DMS53 treated with DMSO at 0.1 percent for 48 hours (cell line): ENCODE results near the gene DAZL.
"Not testable (repeated sequence)": the region's sequence is repeated elsewhere in the genome, so short reads cannot be mapped to it uniquely, and the experiment has no call there.

ENCODE experiments used
- DNase-seq: peaks from one replicate; lab custom pipeline; 2025; ENCODE audit not compliant: unreplicated experiment; lab: John Stamatoyannopoulos, UW

Gene DAZL

GRCh38 chr3:16604887-16605602 is at the start of gene DAZL:
Gene DAZL, minus strand, starts transcription at chr3:16605423. Its CDS starts 218 bp downstream, at chr3:16605205.
- DNase-seq, result no peak

- no peak for DNase-seq
Observed at GRCh38 chr3:16654976-16655375, 49.8 kb upstream of the DAZL start.

DNA sequence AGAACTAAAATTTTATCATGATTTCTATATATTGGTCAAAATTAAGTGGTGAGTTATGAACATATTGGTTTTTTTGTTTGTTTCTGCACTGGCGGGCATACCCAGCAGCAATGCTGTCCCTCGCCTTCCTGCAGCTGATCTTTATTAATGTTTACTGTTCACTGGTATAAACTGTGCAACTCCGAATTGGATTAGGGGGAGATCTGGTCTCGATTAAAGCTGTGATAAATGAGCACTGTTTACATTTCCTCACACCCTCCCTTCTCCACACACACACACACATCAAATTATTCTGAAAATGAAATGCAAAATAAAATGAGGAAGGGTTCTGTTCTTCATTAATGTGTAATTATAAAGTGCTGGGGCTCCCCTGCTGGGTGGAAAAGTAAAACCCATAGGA is 48.5 kb upstream of the DAZL start:
- no peak for DNase-seq

DNA sequence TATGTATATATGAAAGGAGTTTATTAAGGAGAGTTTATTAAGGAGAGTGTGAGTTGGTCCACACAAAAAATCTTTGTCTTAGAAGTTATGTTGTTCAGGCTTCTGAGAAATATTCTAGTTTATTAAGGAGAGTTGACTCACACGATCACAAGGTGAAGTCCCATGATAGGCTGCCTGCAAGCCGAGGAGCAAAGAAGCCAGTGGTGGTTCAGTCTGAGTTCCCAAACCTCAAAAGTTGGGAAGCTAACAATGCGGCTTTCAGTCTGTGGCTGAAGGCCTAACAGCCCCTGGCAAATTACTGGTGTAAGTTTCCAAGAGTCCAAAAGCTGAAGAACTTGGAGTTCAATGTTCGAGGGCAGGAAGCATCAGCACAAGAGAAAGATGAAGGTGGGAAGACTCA is 42.4 kb upstream of the DAZL start:
- no peak for DNase-seq

DNA sequence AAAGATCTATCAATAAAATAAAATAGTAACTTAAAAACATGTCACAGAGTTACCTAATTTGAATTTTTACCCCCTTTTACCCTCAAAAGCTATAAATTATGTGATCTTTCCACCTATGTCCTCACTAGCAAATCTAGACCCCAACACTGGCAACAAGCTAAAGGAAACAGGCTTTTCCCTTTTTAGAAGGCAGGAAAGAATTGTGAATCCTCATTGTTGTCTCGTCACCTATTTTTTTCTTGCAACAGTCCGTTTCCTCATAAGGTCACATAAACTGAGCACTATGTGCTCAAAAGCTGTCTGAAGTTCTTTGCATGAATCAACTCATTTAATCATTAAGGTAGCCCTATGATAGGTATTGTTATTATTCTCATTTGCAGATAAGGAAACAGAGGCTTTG is 34.6 kb upstream of the DAZL start:
- DNase-seq, result no peak

DNA sequence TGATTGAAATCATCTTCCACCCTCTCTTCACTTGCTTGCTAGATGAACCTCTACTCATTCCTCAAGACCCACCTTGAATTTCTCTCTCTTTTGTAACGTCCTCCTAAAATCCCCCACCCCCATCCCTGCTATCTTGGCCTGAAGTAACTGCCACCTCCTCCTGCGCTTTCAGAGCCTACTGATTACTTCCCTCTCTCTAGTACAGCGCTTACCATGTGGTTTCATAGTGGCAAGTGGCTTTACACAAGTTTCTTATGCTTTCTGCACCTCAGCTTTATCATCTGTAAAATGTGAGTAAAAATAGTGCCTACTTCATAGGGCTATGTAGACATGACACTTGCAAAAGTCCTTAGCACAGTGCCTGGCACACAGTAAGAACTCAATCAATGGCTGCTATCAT is 28.7 kb upstream of the DAZL start:
- DNase-seq, result no peak

- no peak for DNase-seq
Observed at GRCh38 chr3:16632395-16632794, 27.2 kb upstream of the DAZL start.

DNA sequence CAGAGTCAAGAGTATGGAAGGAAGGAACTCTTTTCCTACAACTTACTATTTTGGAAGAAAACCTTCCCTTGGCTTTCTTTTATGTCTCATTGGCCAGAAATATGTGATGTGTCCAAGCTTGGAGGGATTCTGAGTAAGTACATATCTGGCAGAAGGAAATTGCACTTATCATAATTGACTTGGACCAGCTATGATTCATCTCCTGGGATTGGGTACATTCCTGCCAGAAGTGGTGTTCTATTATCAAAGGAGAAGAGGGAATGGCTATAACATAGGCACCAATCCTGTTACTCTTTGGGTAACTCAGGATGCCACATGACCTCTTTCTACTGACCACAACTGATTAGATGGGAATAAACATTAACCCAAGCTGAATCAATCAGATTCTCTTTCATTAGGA is 13.5 kb upstream of the DAZL start:
- no peak for DNase-seq

DNA sequence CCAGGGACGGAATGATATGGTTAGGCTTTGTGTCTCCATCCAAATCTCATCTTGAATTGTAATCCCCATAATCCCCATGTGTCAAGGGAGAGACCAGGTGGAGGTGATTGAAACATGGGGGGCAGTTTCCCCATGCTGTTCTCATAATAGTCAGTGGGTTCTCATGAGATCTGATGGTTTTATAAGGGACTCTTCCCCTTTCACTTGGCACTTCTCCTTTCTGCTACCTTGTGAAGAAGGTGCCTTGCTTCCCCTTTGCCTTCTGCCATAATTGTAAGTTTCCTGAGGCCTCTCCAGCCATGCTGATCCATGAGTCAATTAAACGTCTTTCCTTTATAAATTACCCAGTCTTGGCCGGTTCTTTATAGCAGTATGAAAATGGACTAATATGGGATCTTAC is 11.9 kb upstream of the DAZL start:
- DNase-seq, result not testable (repeated sequence)

GRCh38 chr3:16616083-16616482 is 10.9 kb upstream of the DAZL start:
- DNase-seq, result no peak

DNA sequence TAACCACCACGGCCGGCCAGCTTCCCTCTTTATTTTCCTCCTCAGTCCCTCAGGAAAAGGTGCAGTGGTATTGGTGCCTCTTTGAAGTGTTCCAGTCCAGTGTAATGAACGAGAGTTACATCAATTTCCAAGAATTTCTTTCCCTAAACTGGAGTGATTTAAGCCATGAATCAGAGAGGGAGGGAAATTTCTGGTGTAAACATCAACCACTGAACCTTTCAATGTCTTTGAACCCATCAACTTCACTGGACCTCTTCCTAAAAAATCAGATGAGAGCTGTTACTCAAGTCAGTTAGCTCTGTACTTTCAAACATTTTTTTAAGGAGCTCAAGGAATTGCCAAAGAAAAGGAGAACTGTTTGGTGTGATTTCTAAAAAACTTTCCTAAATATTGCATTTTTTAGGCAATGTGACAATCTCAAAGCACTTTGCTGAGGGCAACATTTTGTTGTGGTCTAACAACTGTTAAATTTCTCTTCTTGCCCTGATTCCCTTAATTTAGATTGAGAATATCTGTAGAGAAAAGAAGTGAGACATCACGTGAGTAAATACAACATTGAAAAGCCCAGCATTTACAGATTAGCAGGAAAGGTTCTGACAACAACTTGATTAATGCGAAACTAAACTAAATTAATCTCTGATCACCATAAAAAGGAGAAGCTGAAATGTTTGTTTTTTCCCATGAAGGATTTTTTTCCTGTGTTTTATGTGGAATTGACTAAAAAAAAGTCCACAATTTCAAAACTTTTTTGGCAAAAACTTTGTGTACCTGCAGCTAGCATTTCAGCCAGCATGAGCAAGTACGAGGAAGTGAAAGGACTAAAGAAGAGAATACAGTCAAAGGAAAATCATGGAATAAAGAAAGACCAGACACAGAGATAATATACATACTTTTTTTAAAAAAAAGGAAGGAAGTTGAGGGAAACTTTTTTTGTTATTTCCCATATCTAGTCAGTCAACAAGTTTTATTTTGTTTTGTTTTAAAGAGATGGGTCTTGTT is 9.1 kb upstream of the DAZL start:
- no peak for DNase-seq

DNA sequence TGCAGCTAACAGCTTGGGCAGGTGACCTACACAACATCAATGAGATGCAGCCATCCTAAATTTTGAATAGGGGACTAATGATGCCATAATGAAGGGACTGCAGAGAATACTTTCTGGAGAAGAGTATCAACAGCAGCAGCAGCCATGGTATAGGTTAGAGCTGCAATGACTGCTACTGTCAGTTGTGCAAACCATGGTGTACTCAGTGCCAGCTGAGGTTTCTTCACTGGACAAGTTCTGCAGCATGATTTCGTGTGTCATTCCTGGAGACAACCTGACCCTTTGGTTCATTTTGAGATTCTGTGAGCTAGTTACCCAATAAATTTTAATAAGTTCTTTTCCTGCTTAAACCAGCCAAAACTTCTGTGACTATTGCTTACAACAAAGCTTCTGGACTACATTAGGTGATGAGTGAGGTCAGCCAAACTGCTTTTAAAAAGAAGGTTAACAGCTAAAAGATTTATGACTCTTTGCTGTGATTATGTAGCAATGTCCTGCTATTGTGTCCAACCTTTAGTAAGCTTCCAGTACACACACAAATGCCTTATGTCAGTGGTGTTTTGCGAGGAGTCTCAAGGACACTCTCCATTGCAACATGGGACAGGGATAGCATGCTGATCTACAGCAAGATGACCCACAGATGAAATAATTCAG is 4.8 kb upstream of the DAZL start:
- DNase-seq, result no peak

GRCh38 chr3:16608816-16609215 is 3.6 kb upstream of the DAZL start:
- no peak for DNase-seq

DNA sequence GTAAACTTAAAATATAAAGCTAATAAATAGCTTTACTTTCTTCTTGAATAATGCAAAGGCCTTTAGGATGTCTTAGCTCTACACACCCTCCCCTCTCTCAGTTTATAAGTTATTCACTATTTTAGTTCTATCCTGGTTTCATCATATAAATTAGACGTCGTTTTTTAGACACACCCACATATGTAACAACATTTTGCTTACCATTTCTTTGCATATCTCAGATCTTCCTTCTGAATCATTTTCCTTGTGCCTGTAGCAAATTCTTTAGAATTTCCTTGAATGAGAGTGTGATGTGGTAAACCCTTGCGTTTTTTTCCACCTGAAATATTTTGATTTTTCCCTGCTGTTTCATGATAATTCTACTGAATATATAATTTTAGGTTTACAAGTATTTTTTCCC is 2.5 kb upstream of the DAZL start:
- DNase-seq, result no peak

DNA sequence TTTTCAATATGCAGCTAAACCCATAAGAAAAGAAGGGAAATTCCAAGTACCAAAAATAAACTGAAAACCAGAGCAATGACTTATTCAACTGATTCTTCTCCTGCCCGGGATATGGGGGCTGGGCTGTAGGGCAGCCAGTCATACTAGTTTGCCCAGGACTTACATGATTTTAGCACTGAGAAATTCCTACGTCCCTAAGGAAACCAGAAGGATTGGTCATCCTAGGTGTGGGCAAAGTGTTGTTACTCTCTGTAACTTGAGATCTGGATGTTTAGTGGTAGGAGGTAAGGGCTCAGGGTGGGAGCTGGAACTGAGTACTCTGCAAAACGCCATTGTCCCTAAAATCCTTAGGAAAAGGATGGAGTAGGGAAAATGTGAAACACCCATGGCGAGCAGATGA is 1.2 kb upstream of the DAZL start:
- no peak for DNase-seq

DNA sequence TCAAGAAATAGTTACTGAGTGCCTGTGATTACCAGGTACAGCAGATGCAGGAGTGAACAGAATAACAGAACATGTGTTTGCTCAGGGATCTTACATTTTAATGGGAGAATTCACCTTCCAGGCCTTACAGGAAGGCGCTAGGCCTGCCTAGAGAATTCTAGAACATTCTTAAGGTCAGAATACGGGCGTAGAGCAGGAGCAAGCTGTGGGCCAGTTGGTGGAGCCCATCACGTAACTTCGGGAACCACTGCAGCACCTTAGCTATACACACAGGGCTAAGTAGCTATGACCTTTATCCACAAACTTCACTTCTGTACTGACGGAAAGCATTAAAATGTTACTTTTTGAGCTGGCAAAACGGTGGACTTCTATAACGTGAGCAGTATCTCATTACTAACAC is 743 bp upstream of the DAZL start:
- DNase-seq, result no peak

- no peak for DNase-seq
Observed at GRCh38 chr3:16604433-16604832, 790 bp downstream of the DAZL start.

DNA sequence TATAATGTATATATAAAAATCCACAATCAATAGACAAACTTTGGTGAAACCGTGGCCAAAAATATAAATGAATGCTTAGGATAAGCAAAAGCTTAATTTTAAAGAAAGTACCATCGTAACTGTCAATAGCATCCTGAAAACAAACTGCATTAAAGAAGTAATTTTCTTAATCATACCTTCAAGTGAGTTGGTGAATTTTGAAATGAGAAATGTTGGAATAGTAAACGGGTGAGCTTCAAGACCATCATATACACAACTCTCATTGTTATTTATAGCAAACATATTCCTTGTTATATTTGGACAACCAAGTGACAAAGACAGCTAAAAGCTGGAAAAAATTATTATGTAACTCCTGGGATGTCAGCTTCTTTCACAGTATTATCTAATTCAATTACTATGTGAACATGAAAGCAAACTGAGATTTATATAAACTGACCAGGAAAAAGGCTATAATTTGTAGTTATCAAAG is 3.7 kb downstream of the DAZL start:
- no peak for DNase-seq

- peak; percentile 33 for DNase-seq
Observed at GRCh38 chr3:16600780-16601536, 4.3 kb downstream of the DAZL start.

GRCh38 chr3:16599694-16600093 is 5.5 kb downstream of the DAZL start:
- DNase-seq, result no peak
